HCT116 (cell line): ENCODE data around the gene CCL21. TPM values are rescaled to one million over a fixed set of nuclear protein-coding genes. Genes with fewer than 3 reads are reported as not detected.

Experiments
- ATAC-seq: fragments of 200-7000 bp; cut with Tn5 transposase; 2 replicates; pipeline ENCODE4 v1.9.1; 2020; ENCODE audit warnings: mild to moderate bottlenecking, moderate library complexity
- BruUV-seq: library from RNA; stranded (reverse); fragments of 400-500 nt; replicated peaks from 2 replicates; lab custom pipeline; 2021; lab: Mats Ljungman, UMichigan
- CTCF ChIA-PET: fragments of 300-600 bp; sonication (Branson Sonifier 250); formaldehyde crosslinking; loops from one replicate; lab custom pipeline; 2021; ENCODE audit warnings: antibody characterized with exemption; lab: Charles Lee
- POLR2A ChIA-PET: fragments of 300-600, 350-600 bp; sonication (Branson Sonifier 250); formaldehyde crosslinking; loops from one replicate; lab custom pipeline; 2021; ENCODE audit warnings: antibody characterized with exemption; lab: Charles Lee
- RAD21 ChIA-PET, 2 experiments: fragments of 300-600 bp; sonication (Branson Sonifier 250); formaldehyde crosslinking; loops; one replicate each; lab custom pipeline; 2023; ENCODE audit warnings: low total read pairs in 2 of 2; ENCODE audit not compliant: uncharacterized antibody in 2 of 2, unreplicated experiment in 2 of 2, low non-redundant PET in 1 of 2; lab: Charles Lee
- DNase-seq: peaks from one replicate; pipeline ENCODE4 v3.0.0-alpha.2; 2010; ENCODE audit warnings: low read depth, low spot score
- H2AFZ ChIP-seq: fragments of 200-600 bp; shearing (Covaris generic), sonication (generic); 2 replicates; pipeline ENCODE4 v1.6.1; 2017; ENCODE audit warnings: low read depth, mixed run types, mixed read lengths, antibody characterized with exemption, low read length; ENCODE audit not compliant: poor library complexity, severe bottlenecking
- H3K27ac ChIP-seq: 2 replicates; pipeline ENCODE4 v1.5.1; 2012; ENCODE audit warnings: low read depth, low read length
- H3K27me3 ChIP-seq: fragments of 200-600 bp; sonication (generic); 2 replicates; pipeline ENCODE4 v1.6.1; 2016; ENCODE audit warnings: mixed run types, low read length, mixed read lengths; ENCODE audit not compliant: insufficient read depth
- H3K36me3 ChIP-seq, 2 experiments: fragments of 200-500 bp in 1 of 2; fragments of 200-600 bp in 1 of 2; sonication (Bioruptor generic) in 1 of 2; sonication (generic) in 1 of 2; 2 replicates each; pipeline versions ENCODE4 v1.5.1 to v1.6.1; 2014 to 2016; ENCODE audit warnings: low read length in 2 of 2, inconsistent platforms in 1 of 2, mixed read lengths in 1 of 2, mixed run types in 1 of 2; ENCODE audit not compliant: insufficient read depth in 2 of 2, control insufficient read depth in 1 of 2
- H3K4me1 ChIP-seq, 2 experiments: fragments of 200-600 bp in 1 of 2; sonication (generic) in 1 of 2; 2 replicates each; pipeline versions ENCODE4 v1.5.1 to v1.6.1; 2012 to 2017; ENCODE audit warnings: low read length in 2 of 2, inconsistent platforms in 1 of 2, mild to moderate bottlenecking in 1 of 2, mixed read lengths in 1 of 2, mixed run types in 1 of 2, moderate library complexity in 1 of 2; ENCODE audit not compliant: insufficient read depth in 2 of 2, control insufficient read depth in 1 of 2
- H3K4me2 ChIP-seq: fragments of 200-600 bp; sonication (generic); 2 replicates; pipeline ENCODE4 v1.6.1; 2017; ENCODE audit warnings: mixed run types, low read length, mixed read lengths
- H3K4me3 ChIP-seq, 2 experiments: fragments of 200-600 bp in 1 of 2; sonication (generic) in 1 of 2; replicated peaks in 1 of 2; 2 replicates each; pipeline ENCODE4 v1.5.1; 2011 to 2016; ENCODE audit warnings: low read length in 2 of 2, control low read depth in 1 of 2, low read depth in 1 of 2, mild to moderate bottlenecking in 1 of 2, mixed read lengths in 1 of 2, mixed run types in 1 of 2
- H3K79me2 ChIP-seq: fragments of 200-600 bp; sonication (generic); 2 replicates; pipeline ENCODE4 v1.6.1; 2017; ENCODE audit warnings: mild to moderate bottlenecking, mixed run types, low read length, moderate library complexity, mixed read lengths; ENCODE audit not compliant: insufficient read depth
- H3K9ac ChIP-seq: fragments of 200-600 bp; sonication (generic); 2 replicates; pipeline ENCODE4 v1.6.1; 2016; ENCODE audit warnings: low read length, mixed read lengths
- H3K9me2 ChIP-seq: fragments of 200-600 bp; sonication (generic), shearing (Covaris generic); 2 replicates; pipeline ENCODE4 v1.6.1; 2017; ENCODE audit warnings: mixed run types, mild to moderate bottlenecking, moderate library complexity; ENCODE audit not compliant: insufficient read depth
- H3K9me3 ChIP-seq, 2 experiments: fragments of 200-500 bp in 1 of 2; fragments of 200-600 bp in 1 of 2; sonication (Bioruptor generic) in 1 of 2; sonication (generic) in 1 of 2; 2 replicates each; pipeline ENCODE4 v1.6.1; 2014 to 2017; ENCODE audit warnings: low read length in 2 of 2, mixed read lengths in 2 of 2, inconsistent platforms in 1 of 2, low read depth in 1 of 2, mild to moderate bottlenecking in 1 of 2, mixed run types in 1 of 2, moderate library complexity in 1 of 2; ENCODE audit not compliant: control insufficient read depth in 1 of 2, insufficient read depth in 1 of 2
- H4K20me1 ChIP-seq: fragments of 200-600 bp; sonication (generic), shearing (Covaris generic); 2 replicates; pipeline ENCODE4 v1.6.1; 2017; ENCODE audit warnings: mixed run types, mild to moderate bottlenecking, moderate library complexity; ENCODE audit not compliant: insufficient read depth
- CTCF ChIP-seq, 3 experiments: fragments of 200-600 bp in 1 of 3; sonication (generic) in 1 of 3; IDR thresholded peaks in 2 of 3; conservative IDR thresholded peaks in 1 of 3; 2 replicates each; pipeline ENCODE4 v1.5.1; 2012 to 2017; ENCODE audit warnings: low read depth in 2 of 3, low read length in 2 of 3, antibody characterized with exemption in 1 of 3, borderline replicate concordance in 1 of 3, control low read depth in 1 of 3, mild to moderate bottlenecking in 1 of 3, mixed read lengths in 1 of 3, mixed run types in 1 of 3, moderate library complexity in 1 of 3; ENCODE audit not compliant: insufficient read depth in 1 of 3
- EGR1 ChIP-seq: IDR thresholded peaks from 2 replicates; pipeline ENCODE4 v1.6.1; 2012; ENCODE audit warnings: low read depth
- POLR2AphosphoS5 ChIP-seq: IDR thresholded peaks from 2 replicates; pipeline ENCODE4 v1.6.1; 2011; ENCODE audit warnings: mild to moderate bottlenecking, low read depth, low read length, moderate library complexity
- TCF7L2 ChIP-seq: IDR thresholded peaks from 2 replicates; pipeline ENCODE4 v1.7.0; 2011; ENCODE audit warnings: borderline replicate concordance, inconsistent platforms; ENCODE audit not compliant: insufficient read depth, insufficient read length; ENCODE audit errors: extremely low read depth
- intact Hi-C: fragments of 100-400 bp; cut with micrococcal nuclease; formaldehyde crosslinking; loops from 2 replicates; pipeline ENCODE4 v1.10.0; 2022
- total RNA-seq: library from RNA; stranded (reverse); gene quantifications from one replicate; pipeline ENCODE4 v1.2.1, GENCODE V29; 2021; ENCODE audit not compliant: unreplicated experiment

Gene CCL21
- total RNA-seq, 1 experiment from 2014 or later, result 0.74 TPM

- TF ChIP-seq CTCF (IDR thresholded peaks at IDR 0.05 in 2 of 3, conservative IDR thresholded peaks at IDR 0.05 in 1 of 3; ENCODE audit: borderline replicate concordance in 1 of 3, insufficient read depth in 1 of 3, low read depth in 2 of 3, low read length in 2 of 3), result no peak
Observed at GRCh38 chr9:34665381-34666250, 44.3 kb downstream of the CCL21 start (continued).

GRCh38 chr9:34665067-34665380 is 44.9 kb downstream of the CCL21 start:
- RAD21 ChIA-PET, result no interaction called here
- H2AFZ ChIP-seq, result no peak overlapping the region
- TF ChIP-seq POLR2AphosphoS5 (peak; percentile 49; the same call in 1 of the 2 replicates), TCF7L2 (no peak), EGR1 (no peak)
- TF ChIP-seq, all 23 proteins: peak for 1
- intact Hi-C loops, result loop anchor here (2.0 kb wide), 1 partner anchor 52 kb away; the partner anchor contains the start of gene RPP25L
- H3K9me2 ChIP-seq, result no peaks in the 10 kb centered on the region
- peak overlapping the region; percentile 48 to 91 for H3K4me3 ChIP-seq
- peaks cover 10 to 28% of the 10 kb centered on the region in 2 experiments for H3K4me1 ChIP-seq
- BruUV-seq, result no TSS peak
- H4K20me1 ChIP-seq, result no peaks in the 10 kb centered on the region
- H3K4me2 ChIP-seq, result peak overlapping the region; percentile 98
- ChIA-PET POLR2A (interaction anchor here (0.6 to 1.7 kb wide), 6 partner anchors 13 to 880 kb away, joined by 3 to 14 read pairs (median 6); partner anchors contain the start of genes ATOSB, GALT, IL11RA and SIGMAR1), CTCF (interaction anchor here (0.7 to 2.3 kb wide), 10 partner anchors 8 to 429 kb away, joined by 3 to 12 read pairs (median 4); partner anchors contain the start of gene GALT)
- H3K27me3 ChIP-seq, result no peaks in the 10 kb centered on the region
- H3K27ac ChIP-seq, result peak overlapping the region; percentile 36
- ATAC-seq (peak; percentile 19), DNase-seq (no peak)
- H3K9ac ChIP-seq, result peak overlapping the region; percentile 63
- H3K9me3 ChIP-seq, result no peaks in the 10 kb centered on the region
- H3K79me2 ChIP-seq, result peaks cover 12% of the 10 kb centered on the region; the same call in 1 of the 2 replicates
- no peaks in the 10 kb centered on the region for H3K36me3 ChIP-seq
